Tibial artery (tissue), 4 donors: Measurements from ENCODE around the gene KCNQ1.

ENCODE experiments used
- DNase-seq, 2 donors: peaks; one replicate each; pipeline ENCODE4 v3.0.0-alpha.2; 2019
- H3K27ac ChIP-seq, 2 donors: fragments of 200-600 bp; sonication (generic) in 1 of 2; 1 replicate in 1 of 2; 2 replicates in 1 of 2; pipeline ENCODE4 v1.5.1; 2018 to 2019; ENCODE audit warnings: mild to moderate bottlenecking in 1 of 2
- H3K27me3 ChIP-seq, 2 donors: fragments of 200-600 bp; sonication (generic) in 1 of 2; one replicate each; pipeline versions ENCODE4 v1.5.1 to v1.6.0; 2016 to 2019
- H3K36me3 ChIP-seq, 3 donors: fragments of 200-600 bp; sonication (generic) in 2 of 3; one replicate each; pipeline ENCODE4 v1.5.1; 2016 to 2019; ENCODE audit warnings: mild to moderate bottlenecking in 2 of 3
- H3K4me1 ChIP-seq, 4 donors: fragments of 200-600 bp; sonication (generic) in 2 of 4; 1 replicate in 3 of 4; 2 replicates in 1 of 4; pipeline ENCODE4 v1.5.1; 2016 to 2019
- H3K4me3 ChIP-seq, 2 donors: fragments of 200-600 bp; sonication (generic) in 1 of 2; 1 replicate in 1 of 2; 2 replicates in 1 of 2; pipeline ENCODE4 v1.5.1; 2018 to 2019; ENCODE audit warnings: mild to moderate bottlenecking in 2 of 2
- H3K9me3 ChIP-seq, 3 donors: fragments of 200-600 bp; sonication (generic) in 1 of 3; one replicate each; pipeline ENCODE4 v1.5.1; 2016 to 2019
- intact Hi-C: fragments of 100-400 bp; cut with DNase I; formaldehyde crosslinking; loops from one replicate; pipeline ENCODE4 v1.15.0; 2023; ENCODE audit warnings: low total_unique reads
- TF ChIP-seq, protein P1 (sequence below), 2 experiments: fragments of 200-600 bp in 1 of 2; fragments of 450-650 bp in 1 of 2; IDR thresholded peaks; one replicate each; pipeline ENCODE4 v1.5.1; 2017 to 2019; ENCODE audit warnings: antibody characterized with exemption in 2 of 2, mild to moderate bottlenecking in 1 of 2, moderate library complexity in 1 of 2

The KCNQ1 gene

DNA sequence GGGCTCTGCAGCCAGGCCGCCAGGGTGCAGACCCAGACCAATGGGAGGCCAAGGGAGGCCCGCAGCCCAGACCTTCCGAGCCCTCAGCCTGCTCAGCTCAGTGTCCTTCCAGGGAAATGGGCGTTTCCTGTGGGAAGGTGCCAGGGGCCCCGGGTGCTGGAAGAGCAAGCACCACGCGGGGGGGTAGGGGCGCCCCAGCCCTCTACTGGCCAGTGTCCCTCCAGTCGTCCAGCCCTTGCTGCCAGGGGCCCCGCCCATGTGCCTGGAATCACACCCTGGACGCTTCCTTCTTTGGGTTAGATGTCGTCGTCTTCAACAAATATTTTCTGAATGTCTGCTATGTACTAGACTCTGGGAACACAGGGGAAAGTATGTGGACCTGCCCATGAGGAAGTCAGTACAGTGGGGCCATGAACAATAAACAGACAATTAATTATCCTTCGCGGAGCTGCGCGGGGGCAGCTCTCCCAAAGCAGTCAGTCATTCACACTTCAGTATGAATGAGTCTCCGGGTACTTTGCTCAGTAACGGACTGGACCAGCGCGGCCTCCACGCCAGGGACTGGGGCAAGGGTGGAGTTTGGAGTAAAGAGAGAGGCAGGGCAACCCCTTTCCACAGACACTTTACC, 380.6 kb downstream of the KCNQ1 start:
- no peaks in the 10 kb centered on the region for H3K27me3 ChIP-seq
- H3K36me3 ChIP-seq: no peaks in the 10 kb centered on the region
- peak overlapping the region; percentile 83 to 89 for H3K27ac ChIP-seq
- TF ChIP-seq, protein P1, sequence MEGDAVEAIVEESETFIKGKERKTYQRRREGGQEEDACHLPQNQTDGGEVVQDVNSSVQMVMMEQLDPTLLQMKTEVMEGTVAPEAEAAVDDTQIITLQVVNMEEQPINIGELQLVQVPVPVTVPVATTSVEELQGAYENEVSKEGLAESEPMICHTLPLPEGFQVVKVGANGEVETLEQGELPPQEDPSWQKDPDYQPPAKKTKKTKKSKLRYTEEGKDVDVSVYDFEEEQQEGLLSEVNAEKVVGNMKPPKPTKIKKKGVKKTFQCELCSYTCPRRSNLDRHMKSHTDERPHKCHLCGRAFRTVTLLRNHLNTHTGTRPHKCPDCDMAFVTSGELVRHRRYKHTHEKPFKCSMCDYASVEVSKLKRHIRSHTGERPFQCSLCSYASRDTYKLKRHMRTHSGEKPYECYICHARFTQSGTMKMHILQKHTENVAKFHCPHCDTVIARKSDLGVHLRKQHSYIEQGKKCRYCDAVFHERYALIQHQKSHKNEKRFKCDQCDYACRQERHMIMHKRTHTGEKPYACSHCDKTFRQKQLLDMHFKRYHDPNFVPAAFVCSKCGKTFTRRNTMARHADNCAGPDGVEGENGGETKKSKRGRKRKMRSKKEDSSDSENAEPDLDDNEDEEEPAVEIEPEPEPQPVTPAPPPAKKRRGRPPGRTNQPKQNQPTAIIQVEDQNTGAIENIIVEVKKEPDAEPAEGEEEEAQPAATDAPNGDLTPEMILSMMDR (IDR thresholded peaks at IDR 0.05): no peak
- peak overlapping the region in 1 of 2 donors; percentile 37 for H3K4me3 ChIP-seq
- peaks cover 0 to 22% (median 4%) of the 10 kb centered on the region in 3 donors for H3K9me3 ChIP-seq
- H3K4me1 ChIP-seq: peaks cover 4 to 40% (median 26%) of the 10 kb centered on the region in 4 donors
- intact Hi-C loops: loop anchor here (5.0 kb wide), 1 partner anchor 62 kb away; the partner anchor contains the start of gene CDKN1C
- DNase-seq: peak; percentile 85 to 93

DNA sequence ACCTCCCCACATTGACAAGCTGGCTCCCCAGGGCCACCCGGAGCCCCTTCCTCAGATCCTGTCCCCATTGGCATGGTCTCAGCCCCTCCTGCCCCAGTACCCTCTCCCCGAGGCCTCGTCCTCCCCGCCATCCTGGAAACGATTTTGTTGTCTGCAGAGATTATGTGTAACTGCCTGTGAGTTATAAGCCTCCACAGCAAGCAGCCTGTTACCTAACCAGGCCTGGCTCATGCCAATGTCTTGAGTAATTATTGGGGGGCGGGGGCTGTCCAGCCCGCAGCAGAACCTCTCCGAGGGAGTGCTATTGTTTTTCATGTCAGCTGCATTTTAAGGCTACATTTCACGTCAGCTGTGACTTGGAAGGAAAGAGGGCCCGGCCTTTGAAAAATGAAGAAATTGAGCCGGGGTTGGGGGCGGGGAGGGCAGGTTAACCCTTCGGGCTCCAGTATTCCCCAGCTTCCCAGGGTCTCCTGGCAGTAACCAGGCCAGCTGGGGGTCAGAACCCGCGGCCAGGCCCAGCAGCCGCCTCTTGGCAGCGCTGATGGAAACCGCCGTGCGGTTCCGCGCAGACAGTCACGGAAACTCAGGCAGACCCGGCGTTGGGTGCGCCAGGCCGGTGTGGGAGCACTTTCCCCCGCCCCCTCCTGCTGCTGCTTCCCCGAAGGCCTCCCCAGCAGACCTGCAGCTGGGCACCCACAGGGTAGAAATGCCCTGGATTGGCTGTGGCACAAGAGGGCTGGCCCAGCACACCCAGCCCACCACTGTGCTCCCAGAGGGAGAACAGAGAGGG, 381.3 kb downstream of the KCNQ1 start:
- Histone ChIP-seq H3K36me3 (no peaks in the 10 kb centered on the region), H3K27me3 (no peaks in the 10 kb centered on the region), H3K4me1 (peaks cover 4 to 40% (median 26%) of the 10 kb centered on the region in 4 donors), H3K4me3 (peak overlapping the region; percentile 16 to 37), H3K9me3 (peaks cover 0 to 25% (median 4%) of the 10 kb centered on the region in 3 donors), H3K27ac (peak overlapping the region; percentile 83 to 89)
- peak; percentile 88 to 93 for DNase-seq
- TF ChIP-seq, protein P1 (IDR thresholded peaks at IDR 0.05): no peak
- intact Hi-C loops: loop anchor here (5.0 kb wide), 1 partner anchor 61 kb away; the partner anchor contains the start of gene CDKN1C

GRCh38 chr11:2826679-2827056, 381.9 kb downstream of the KCNQ1 start:
- Histone ChIP-seq H3K4me1 (peaks cover 4 to 40% (median 26%) of the 10 kb centered on the region in 4 donors), H3K9me3 (peaks cover 0 to 25% (median 4%) of the 10 kb centered on the region in 3 donors), H3K4me3 (peak overlapping the region in 1 of 2 donors; percentile 37), H3K36me3 (no peaks in the 10 kb centered on the region), H3K27me3 (no peaks in the 10 kb centered on the region), H3K27ac (peak overlapping the region; percentile 83 to 89)
- intact Hi-C loops: loop anchor here (5.0 kb wide), 1 partner anchor 61 kb away; the partner anchor contains the start of gene CDKN1C
- DNase-seq: no peak
- TF ChIP-seq, protein P1 (IDR thresholded peaks at IDR 0.05): no peak

GRCh38 chr11:2827256-2827655, 382.4 kb downstream of the KCNQ1 start:
- Histone ChIP-seq H3K4me1 (peaks cover 4 to 40% (median 26%) of the 10 kb centered on the region in 4 donors), H3K36me3 (no peaks in the 10 kb centered on the region), H3K9me3 (peaks cover 0 to 25% (median 4%) of the 10 kb centered on the region in 3 donors), H3K27ac (peak overlapping the region; percentile 83 to 89), H3K27me3 (no peaks in the 10 kb centered on the region), H3K4me3 (no peak overlapping the region)
- intact Hi-C loops: loop anchor here (5.0 kb wide), 1 partner anchor 60 kb away; the partner anchor contains the start of gene CDKN1C
- peak in 1 of 2 donors; percentile 81 for DNase-seq
- TF ChIP-seq, protein P1 (IDR thresholded peaks at IDR 0.05): no peak

DNA sequence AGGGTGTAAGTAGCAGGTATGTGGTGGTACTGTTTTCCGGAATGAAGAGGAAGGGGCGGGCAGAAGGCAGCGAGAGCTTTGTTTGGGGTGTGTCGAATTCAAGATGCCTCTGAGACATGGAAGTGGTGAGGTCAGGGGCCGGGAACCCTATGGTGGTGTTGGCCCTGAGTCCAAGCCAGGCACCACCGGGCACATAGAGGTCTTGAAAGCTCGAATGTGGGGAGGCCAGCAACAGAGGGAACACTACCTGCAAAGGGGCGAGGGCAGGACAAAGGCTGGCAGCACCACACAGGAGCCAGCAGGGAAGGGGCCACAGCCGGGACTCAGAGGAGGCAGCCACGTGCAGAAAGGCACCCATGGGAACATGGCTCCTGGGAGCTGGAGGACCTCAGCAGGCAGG, 383.0 kb downstream of the KCNQ1 start:
- Histone ChIP-seq H3K4me1 (peaks cover 4 to 40% (median 26%) of the 10 kb centered on the region in 4 donors), H3K27me3 (no peaks in the 10 kb centered on the region), H3K27ac (peak overlapping the region in 1 of 2 donors; percentile 83), H3K9me3 (peaks cover 0 to 25% (median 4%) of the 10 kb centered on the region in 3 donors), H3K36me3 (no peaks in the 10 kb centered on the region), H3K4me3 (no peak overlapping the region)
- DNase-seq: no peak
- TF ChIP-seq, protein P1 (IDR thresholded peaks at IDR 0.05): no peak
- intact Hi-C loops: loop anchor here (5.0 kb wide), 1 partner anchor 60 kb away; the partner anchor contains the start of gene CDKN1C
